Measurements from ENCODE around the gene HAPLN1.
A peak's percentile ranks its signal among the peaks of the same experiment; 100 is the strongest.

The HAPLN1 gene

DNA sequence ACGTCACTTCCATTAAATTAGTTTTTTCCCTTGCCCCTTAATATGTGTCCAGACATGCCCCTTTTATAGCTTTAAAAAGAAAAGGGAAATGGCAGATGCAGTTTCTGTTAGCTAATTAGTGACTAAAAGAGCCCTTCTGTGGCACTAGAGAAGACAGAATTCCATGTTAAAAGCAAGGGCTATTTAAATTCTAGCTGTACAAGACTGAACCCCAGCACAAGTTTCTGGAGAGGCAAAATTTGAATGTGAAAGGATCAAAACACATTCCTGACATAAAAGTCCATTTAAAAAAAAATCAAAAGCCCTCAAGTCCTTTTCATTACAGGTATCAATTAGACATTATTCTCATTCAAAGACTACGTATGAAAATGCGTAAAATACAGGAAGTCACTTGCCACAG is 78.7 kb downstream of the HAPLN1 start:
- no peak for DNase-seq

DNA sequence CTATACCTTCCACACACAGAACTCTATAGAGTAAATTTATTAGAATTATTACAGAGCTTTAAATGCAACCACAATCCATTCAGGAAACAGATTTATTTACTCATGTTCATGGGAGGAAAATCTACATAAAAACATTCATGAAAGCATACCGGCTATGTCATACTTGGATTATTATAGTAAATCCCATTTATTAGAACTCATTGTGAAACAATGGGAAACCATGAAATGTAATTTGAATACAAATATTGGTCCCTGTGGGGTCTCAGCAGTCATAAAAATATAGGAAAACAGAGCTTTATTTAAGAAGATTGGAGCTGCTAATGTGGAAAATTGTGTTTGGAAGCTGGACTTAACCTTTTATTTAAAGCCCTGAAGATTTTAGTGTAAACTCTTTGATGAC is 80.7 kb downstream of the HAPLN1 start:
- no peak for DNase-seq

DNA sequence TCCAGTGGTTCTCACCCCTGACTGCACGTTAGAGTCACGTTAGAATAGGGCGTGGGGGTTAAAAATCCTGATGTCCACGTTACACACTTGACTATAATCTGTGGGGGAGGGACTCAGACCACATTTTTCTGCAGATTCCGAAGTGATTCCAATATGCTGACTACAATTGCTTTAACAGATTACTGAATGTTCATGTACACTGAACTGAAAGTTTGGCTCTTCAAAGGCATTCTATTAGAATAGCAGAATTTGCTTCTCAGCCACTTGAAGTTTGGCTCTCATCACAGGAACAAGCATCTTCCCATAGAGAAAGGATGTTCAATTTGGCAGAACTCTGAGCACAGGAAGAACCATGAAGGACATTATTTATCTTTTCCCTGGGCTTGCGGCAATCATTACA is 84.5 kb downstream of the HAPLN1 start:
- DNase-seq: no peak

DNA sequence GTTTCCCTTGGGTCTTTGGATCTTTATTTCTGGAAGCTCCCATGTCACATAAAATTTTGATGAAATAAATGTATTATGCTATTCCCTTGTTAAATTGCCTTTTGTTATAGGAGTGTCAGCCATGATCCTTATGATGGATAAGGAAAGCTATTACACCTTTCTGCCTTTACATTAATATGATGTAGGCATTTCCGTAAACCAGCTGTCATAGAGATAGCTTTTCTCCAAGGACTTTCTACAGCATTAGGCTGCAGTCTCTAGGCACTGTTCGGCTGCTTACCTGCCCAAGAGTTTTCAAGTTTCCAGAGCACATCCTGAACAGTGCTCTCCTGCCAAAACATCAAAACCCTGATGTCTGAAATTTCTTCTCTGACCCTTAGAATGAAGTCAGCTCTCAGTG is 87.4 kb downstream of the HAPLN1 start:
- DNase-seq: no peak

DNA sequence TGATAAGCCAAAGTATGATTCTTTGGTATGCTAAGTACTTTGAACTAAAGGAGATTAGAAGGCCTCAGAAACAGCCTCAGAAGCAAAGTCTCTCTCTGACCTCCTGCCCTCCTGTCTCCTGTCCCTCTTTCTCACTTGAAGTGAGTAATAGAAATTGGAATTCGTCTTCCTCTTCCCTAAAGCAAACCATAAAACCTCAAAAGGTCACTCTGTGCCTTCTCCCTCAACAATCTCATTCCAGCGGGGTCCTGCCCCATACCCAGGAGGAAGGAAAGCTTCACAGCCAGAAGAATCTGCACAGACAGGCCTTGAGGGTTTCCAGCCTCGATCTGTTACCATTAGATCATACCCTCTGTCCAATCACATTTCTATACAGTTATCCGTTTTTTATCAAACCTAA is 87.8 kb downstream of the HAPLN1 start:
- no peak for DNase-seq

DNA sequence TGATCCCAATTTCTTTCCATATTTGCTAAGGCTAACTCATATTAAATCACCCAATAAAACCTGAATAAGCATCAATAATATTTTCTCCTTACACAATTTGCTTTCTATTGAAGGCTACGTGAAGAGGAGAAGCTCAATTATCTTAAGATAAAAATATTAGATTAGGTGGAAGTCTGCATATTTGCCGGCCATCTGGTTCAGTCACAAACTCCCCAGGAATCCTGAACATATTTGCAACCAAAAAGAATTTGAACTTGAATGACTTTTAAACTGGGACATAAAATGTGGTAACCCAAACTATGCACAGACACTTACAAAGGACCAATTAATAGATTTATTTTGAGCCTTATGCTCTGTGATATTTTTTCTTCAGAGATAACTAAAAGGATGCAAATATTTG is 92.3 kb downstream of the HAPLN1 start:
- no peak for DNase-seq

DNA sequence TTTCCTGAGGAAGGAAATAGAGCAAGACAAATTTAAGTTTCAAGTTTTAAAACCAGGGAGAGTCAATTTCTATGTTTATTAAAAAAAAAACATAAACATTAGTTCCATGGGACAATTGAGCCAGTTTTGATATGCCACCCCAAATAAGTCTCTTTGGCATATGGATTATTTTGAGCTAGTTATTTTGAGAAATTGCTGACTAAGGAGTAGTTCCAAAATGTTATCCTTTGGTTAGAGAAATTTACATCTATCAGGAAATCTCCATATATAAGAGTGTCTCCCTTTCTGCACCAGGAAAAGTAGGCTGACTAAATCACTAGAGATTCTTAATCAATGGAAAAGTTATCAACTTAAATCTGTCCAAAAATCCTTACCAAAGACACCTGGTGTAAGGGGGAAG is 105.8 kb downstream of the HAPLN1 start:
- no peak for DNase-seq

DNA sequence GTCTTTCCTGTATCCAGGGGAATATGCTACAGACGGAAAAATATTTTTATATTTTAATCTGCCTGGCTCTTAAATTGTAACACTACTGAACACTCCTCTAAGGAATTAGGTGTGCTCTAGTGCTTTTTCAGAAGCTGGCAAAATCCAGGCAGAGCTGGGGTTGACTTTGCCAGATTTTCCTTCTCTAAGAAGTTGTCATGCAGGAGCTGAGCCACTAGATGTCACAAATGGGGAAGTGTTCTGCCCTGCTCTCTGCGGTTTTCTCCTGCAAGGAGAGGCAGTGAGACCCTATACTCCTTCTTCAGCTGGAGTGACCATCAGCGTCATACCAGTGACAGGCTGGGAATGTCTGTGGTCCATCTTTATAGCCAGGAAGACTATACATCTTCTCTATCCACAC is 112.5 kb downstream of the HAPLN1 start:
- peak in 32 of 51 donors; percentile 1 to 55 (median 17) for DNase-seq

DNA sequence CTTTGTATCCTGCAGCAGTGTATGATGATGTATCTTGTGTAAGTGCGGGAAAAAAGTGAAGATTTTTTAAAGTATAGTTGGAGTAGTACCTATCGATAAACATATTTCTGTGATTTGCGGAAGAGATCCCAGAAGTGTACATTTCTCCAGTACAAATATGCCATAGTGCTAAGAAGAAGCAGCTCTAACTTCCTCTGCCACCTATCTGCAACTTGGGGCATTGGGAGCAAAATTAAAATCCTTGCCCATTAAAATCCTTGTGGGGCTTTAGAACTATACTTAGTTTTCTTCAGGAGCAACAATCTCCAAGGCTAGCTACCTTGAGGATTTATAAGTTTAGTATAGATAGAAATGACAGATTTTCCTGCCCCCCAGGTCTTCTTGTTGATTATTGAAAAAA is 125.4 kb downstream of the HAPLN1 start:
- no peak for DNase-seq

DNA sequence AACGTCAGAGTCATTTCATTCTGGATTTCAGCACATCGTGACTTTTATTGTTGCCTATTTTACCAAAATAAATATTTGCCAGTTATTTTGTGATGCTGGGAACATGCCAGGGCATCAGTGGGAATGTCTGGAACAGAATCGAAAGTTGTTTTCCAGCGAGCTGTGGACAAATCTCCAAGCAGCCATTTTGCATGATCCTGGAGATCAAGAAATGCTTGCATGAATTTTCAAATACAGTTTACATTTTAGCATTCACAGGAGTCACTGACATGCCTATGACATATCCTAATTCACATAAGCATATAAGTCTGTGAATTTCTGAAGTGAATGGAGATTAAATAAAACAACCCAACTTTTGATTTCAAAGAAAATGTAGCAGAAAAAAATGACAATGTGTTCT is 129.7 kb downstream of the HAPLN1 start:
- no peak for DNase-seq

DNA sequence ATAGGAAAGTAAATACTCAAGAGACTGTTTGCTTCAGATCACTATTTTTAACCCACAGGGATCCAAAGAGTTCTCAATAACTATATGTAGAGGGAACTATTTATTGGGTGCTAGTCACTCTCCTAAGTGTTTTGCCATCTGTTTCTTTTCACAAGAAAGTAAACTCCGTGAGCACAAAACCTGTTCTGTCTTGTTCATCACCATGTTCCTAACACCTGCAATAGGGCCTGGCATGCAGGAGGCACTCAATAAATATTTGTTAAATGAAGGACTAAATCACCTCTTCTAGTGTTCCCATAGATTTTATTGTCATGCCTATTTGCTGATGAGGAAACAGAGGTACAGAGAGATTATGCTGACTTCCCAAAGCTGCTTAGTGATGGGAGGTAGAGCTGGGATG is 130.9 kb downstream of the HAPLN1 start:
- DNase-seq: no peak

All from hypothalamus (tissue), 51 donors.